Measurements from ENCODE around the gene SDHAF2.
A peak's percentile ranks its signal among the peaks of the same experiment; 100 is the strongest.
"Not testable (repeated sequence)": the region's sequence is repeated elsewhere in the genome, so short reads cannot be mapped to it uniquely, and the experiment has no call there.

The SDHAF2 gene

DNA sequence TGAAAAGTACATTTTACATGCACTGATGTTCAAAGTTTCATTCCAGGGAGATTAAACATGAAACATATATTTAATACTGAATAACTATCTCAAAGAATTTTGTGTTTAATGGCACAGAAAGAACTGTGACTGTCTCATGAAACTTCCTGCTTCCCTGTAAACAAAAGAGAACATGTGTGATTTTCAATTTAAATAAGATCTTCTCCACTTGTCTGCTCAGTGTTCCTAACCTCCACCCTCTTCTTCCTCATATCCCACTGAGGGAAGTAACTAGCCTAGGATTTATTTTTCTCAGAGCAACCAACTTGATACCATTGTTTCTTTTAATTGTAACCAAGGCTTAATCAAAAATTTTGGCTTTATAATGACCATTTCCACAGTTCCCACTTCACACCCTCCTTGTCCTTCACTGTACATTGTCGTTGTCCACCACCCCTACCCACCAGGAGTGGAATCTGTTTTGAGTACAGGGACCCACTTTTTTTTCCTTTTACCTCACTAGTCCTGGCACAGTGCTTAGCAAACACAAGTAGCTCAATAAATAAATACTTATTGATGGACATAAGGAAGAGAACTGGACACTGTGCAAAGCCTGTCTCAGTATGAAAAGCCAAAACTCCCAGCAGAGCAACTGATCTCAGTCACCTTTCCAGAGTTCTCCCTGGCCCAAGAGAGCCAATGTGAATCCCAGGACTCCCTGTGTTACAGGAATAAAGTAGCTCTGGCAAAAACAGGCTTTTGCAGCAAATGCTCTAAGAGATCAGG lies 4.4 kb upstream of the SDHAF2 start:
- H3K27me3 ChIP-seq (replicated peaks; ENCODE audit: insufficient read depth, low read length), result no peaks in the 10 kb centered on the region
- peaks cover 12% of the 10 kb centered on the region for H3K4me1 ChIP-seq (ENCODE audit: low read length)
- no peaks in the 10 kb centered on the region for H3K9me3 ChIP-seq (replicated peaks; ENCODE audit: insufficient read depth, low read length)
- H3K27ac ChIP-seq (ENCODE audit: low read length), result no peak overlapping the region
- no peak for DNase-seq
- H3K4me3 ChIP-seq (ENCODE audit: low read length), result no peak overlapping the region
- H2AFZ ChIP-seq (ENCODE audit: low read length), result no peak overlapping the region
- 0 out of 2 replicates have a peak, but pooled peaks cover 4% of the 10 kb centered on the region for H3F3A ChIP-seq (ENCODE audit: insufficient read depth, low read length)
- no peaks in the 10 kb centered on the region for H3K9me2 ChIP-seq (replicated peaks; ENCODE audit: insufficient read depth, low read length)
- H3K79me2 ChIP-seq (ENCODE audit: low read length), result peaks cover 98% of the 10 kb centered on the region
- H3K9ac ChIP-seq (ENCODE audit: low read length), result no peak overlapping the region
- TF ChIP-seq EZH2phosphoT487 (IDR thresholded peaks at IDR 0.05; ENCODE audit: low read length) (no peak), CTCF (IDR thresholded peaks at IDR 0.05; ENCODE audit: low read length) (no peak), EZH2 (optimal IDR thresholded peaks at IDR 0.05; ENCODE audit: low read depth, low read length) (no peak)
- peaks cover 30% of the 10 kb centered on the region for H3K36me3 ChIP-seq (replicated peaks; ENCODE audit: insufficient read depth, low read length)
- H4K20me1 ChIP-seq (ENCODE audit: insufficient read depth, low read length), result peaks cover 3% of the 10 kb centered on the region; the same call in 1 of the 2 replicates
- no peak overlapping the region for H3K4me2 ChIP-seq (ENCODE audit: low read depth, low read length)

DNA sequence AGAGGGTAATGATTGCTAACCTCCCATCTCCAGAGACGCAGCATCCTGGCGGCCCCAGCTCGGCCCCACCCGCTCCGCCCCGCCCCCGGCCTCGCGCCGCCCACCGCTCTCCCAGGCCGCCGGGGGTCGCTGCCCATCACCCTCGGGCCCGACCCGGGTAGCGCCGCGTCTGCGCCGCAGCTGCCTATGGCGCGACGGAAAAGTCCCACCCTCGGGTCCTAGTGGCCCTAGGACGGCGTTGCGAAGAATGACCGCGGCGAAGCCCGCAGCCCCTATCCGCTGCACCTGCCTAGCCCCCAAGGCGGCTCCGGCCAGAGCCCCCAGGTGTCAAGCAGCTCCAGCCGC lies 606 bp upstream of the SDHAF2 start:
- Histone ChIP-seq H3K9me2 (replicated peaks; ENCODE audit: insufficient read depth, low read length) (no peaks in the 10 kb centered on the region), H3K36me3 (replicated peaks; ENCODE audit: insufficient read depth, low read length) (peaks cover 17% of the 10 kb centered on the region; the same call in 1 of the 2 replicates), H3K9ac (ENCODE audit: low read length) (peak overlapping the region; percentile 99), H3K4me1 (ENCODE audit: low read length) (peaks cover 12% of the 10 kb centered on the region), H3K4me3 (ENCODE audit: low read length) (peak overlapping the region; percentile 93), H3K27me3 (replicated peaks; ENCODE audit: insufficient read depth, low read length) (no peaks in the 10 kb centered on the region), H3K27ac (ENCODE audit: low read length) (peak overlapping the region; percentile 94), H2AFZ (ENCODE audit: low read length) (peak overlapping the region; percentile 45), H3K4me2 (ENCODE audit: low read depth, low read length) (peak overlapping the region; percentile 82), H3F3A (ENCODE audit: insufficient read depth, low read length) (0 out of 2 replicates have a peak, but pooled peaks cover 4% of the 10 kb centered on the region), H4K20me1 (ENCODE audit: insufficient read depth, low read length) (no peaks in the 10 kb centered on the region), H3K9me3 (replicated peaks; ENCODE audit: insufficient read depth, low read length) (no peaks in the 10 kb centered on the region), H3K79me2 (ENCODE audit: low read length) (peaks cover 95% of the 10 kb centered on the region)
- TF ChIP-seq CTCF (IDR thresholded peaks at IDR 0.05; ENCODE audit: low read length), result peak; percentile 26; the same call in 1 of the 2 replicates
- TF ChIP-seq EZH2phosphoT487 (IDR thresholded peaks at IDR 0.05; ENCODE audit: low read length), result no peak
- no peak for TF ChIP-seq EZH2 (optimal IDR thresholded peaks at IDR 0.05; ENCODE audit: low read depth, low read length)
- peak; percentile 75 for DNase-seq

DNA sequence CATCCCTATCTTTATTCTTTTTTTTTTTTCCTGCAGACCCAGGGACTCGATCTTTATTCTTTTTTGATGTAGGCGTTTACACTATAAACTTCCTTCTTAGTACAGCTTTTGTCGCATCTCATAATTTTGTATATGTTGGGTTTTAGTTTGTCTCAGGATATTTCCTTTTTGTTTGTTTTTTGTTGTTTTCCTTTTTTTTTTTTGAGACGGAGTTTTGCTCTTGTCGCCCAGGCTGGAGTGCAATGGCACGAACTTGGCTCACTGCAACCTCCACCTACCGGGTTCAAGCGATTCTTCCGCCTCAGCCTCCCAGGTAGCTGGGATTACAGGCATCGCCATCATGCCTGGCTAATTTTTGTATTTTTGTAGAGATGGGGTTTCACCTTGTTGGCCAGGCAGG lies 915 bp downstream of the SDHAF2 start:
- H3K9me2 ChIP-seq (replicated peaks; ENCODE audit: insufficient read depth, low read length); H3K27ac ChIP-seq (ENCODE audit: low read length); DNase-seq; H3F3A ChIP-seq (ENCODE audit: insufficient read depth, low read length); H4K20me1 ChIP-seq (ENCODE audit: insufficient read depth, low read length); H3K27me3 ChIP-seq (replicated peaks; ENCODE audit: insufficient read depth, low read length); H3K9me3 ChIP-seq (replicated peaks; ENCODE audit: insufficient read depth, low read length); H2AFZ ChIP-seq (ENCODE audit: low read length): not testable (repeated sequence)
- Histone ChIP-seq H3K4me2 (ENCODE audit: low read depth, low read length) (peak overlapping the region; percentile 72), H3K79me2 (ENCODE audit: low read length) (peaks cover 94% of the 10 kb centered on the region), H3K4me3 (ENCODE audit: low read length) (peak overlapping the region; percentile 93), H3K4me1 (ENCODE audit: low read length) (peaks cover 12% of the 10 kb centered on the region), H3K9ac (ENCODE audit: low read length) (peak overlapping the region; percentile 99; the same call in 1 of the 2 replicates), H3K36me3 (replicated peaks; ENCODE audit: insufficient read depth, low read length) (peaks cover 13% of the 10 kb centered on the region; the same call in 1 of the 2 replicates)

- Histone ChIP-seq H3K4me2 (ENCODE audit: low read depth, low read length) (no peak overlapping the region), H3K36me3 (replicated peaks; ENCODE audit: insufficient read depth, low read length) (peaks cover 8% of the 10 kb centered on the region), H3K27ac (ENCODE audit: low read length) (no peak overlapping the region), H4K20me1 (ENCODE audit: insufficient read depth, low read length) (peaks cover 6% of the 10 kb centered on the region; the same call in 1 of the 2 replicates), H3K9ac (ENCODE audit: low read length) (no peak overlapping the region), H3K9me3 (replicated peaks; ENCODE audit: insufficient read depth, low read length) (no peaks in the 10 kb centered on the region), H3F3A (ENCODE audit: insufficient read depth, low read length) (no peaks in the 10 kb centered on the region), H2AFZ (ENCODE audit: low read length) (no peak overlapping the region), H3K4me3 (ENCODE audit: low read length) (no peak overlapping the region), H3K27me3 (replicated peaks; ENCODE audit: insufficient read depth, low read length) (no peaks in the 10 kb centered on the region), H3K79me2 (ENCODE audit: low read length) (peaks cover 76% of the 10 kb centered on the region), H3K9me2 (replicated peaks; ENCODE audit: insufficient read depth, low read length) (no peaks in the 10 kb centered on the region), H3K4me1 (ENCODE audit: low read length) (no peaks in the 10 kb centered on the region)
- TF ChIP-seq CTCF (IDR thresholded peaks at IDR 0.05; ENCODE audit: low read length), result no peak
- TF ChIP-seq EZH2 (optimal IDR thresholded peaks at IDR 0.05; ENCODE audit: low read depth, low read length), result no peak
- TF ChIP-seq EZH2phosphoT487 (IDR thresholded peaks at IDR 0.05; ENCODE audit: low read length), result no peak
- no peak for DNase-seq
Observed at GRCh38 chr11:61437496-61437895, 7.6 kb downstream of the SDHAF2 start.
